Effector memory CD8-positive, alpha-beta T cell (primary cell): Measurements from ENCODE around the gene DHX57.
A peak's percentile ranks its signal among the peaks of the same experiment; 100 is the strongest.

ENCODE experiments used
- ATAC-seq: fragments of 150-1000 bp; cut with Tn5 transposase; replicated peaks from 2 replicates; pipeline ENCODE4 v1.10.0; 2021; ENCODE audit warnings: mild to moderate bottlenecking, moderate library complexity
- DNase-seq, 3 experiments: peaks; one replicate each; pipeline ENCODE4 v3.0.0; 2021
- H3K27ac Mint-ChIP-seq, 2 donors: one replicate each; pipeline ENCODE4 v1.8.0; 2022; ENCODE audit warnings: mild to moderate bottlenecking in 2 of 2, mixed read lengths in 2 of 2, moderate library complexity in 2 of 2
- H3K27me3 Mint-ChIP-seq, 2 donors: one replicate each; pipeline ENCODE4 v1.8.0; 2022; ENCODE audit warnings: mixed read lengths in 2 of 2
- H3K36me3 Mint-ChIP-seq: one replicate; pipeline ENCODE4 v1.8.0; 2022; ENCODE audit warnings: mild to moderate bottlenecking, moderate library complexity, mixed read lengths; ENCODE audit not compliant: insufficient read depth
- H3K4me1 Mint-ChIP-seq, 2 donors: one replicate each; pipeline ENCODE4 v1.8.0; 2022; ENCODE audit warnings: low read depth in 2 of 2, mixed read lengths in 2 of 2
- H3K4me3 Mint-ChIP-seq, 2 donors: one replicate each; pipeline ENCODE4 v1.8.0; 2022; ENCODE audit warnings: mild to moderate bottlenecking in 2 of 2, mixed read lengths in 2 of 2, moderate library complexity in 2 of 2
- H3K9me3 Mint-ChIP-seq, 2 donors: one replicate each; pipeline ENCODE4 v1.8.0; 2022; ENCODE audit warnings: mixed read lengths in 2 of 2

Gene DHX57

GRCh38 chr2:38889575-38889974, 13.8 kb upstream of the DHX57 start, which contains the start of gene ARHGEF33:
ARHGEF33 (plus strand) TSS chr2:38889875; CDS start chr2:38919448, 29,573 bp downstream.
- H3K4me1 Mint-ChIP-seq = no peaks in the 10 kb centered on the region
- no peaks in the 10 kb centered on the region for H3K27me3 Mint-ChIP-seq
- DNase-seq (no peak), ATAC-seq (no peak)
- H3K4me3 Mint-ChIP-seq = no peak within 1 kb of the TSS
- H3K27ac Mint-ChIP-seq = no peak within 1 kb of the TSS
- H3K9me3 Mint-ChIP-seq = no peaks in the 10 kb centered on the region
- no peaks in the 10 kb centered on the region for H3K36me3 Mint-ChIP-seq

GRCh38 chr2:38889045-38889444, 13.3 kb upstream of the DHX57 start:
- DNase-seq = no peak
- ATAC-seq = no peak
- Mint-ChIP-seq H3K27me3 (no peaks in the 10 kb centered on the region), H3K4me3 (no peak overlapping the region), H3K36me3 (no peaks in the 10 kb centered on the region), H3K27ac (no peak overlapping the region), H3K4me1 (no peaks in the 10 kb centered on the region), H3K9me3 (no peaks in the 10 kb centered on the region)

- H3K27me3 Mint-ChIP-seq = no peaks in the 10 kb centered on the region
- H3K36me3 Mint-ChIP-seq = no peaks in the 10 kb centered on the region
- no peaks in the 10 kb centered on the region for H3K4me1 Mint-ChIP-seq
- DNase-seq = no peak
- ATAC-seq = no peak
- H3K27ac Mint-ChIP-seq = no peak overlapping the region
- no peak overlapping the region for H3K4me3 Mint-ChIP-seq
- no peaks in the 10 kb centered on the region for H3K9me3 Mint-ChIP-seq
Observed at GRCh38 chr2:38887902-38888554, 12.3 kb upstream of the DHX57 start.

GRCh38 chr2:38887347-38887746, 11.6 kb upstream of the DHX57 start:
- no peaks in the 10 kb centered on the region for H3K36me3 Mint-ChIP-seq
- H3K27ac Mint-ChIP-seq = no peak overlapping the region
- DNase-seq (no peak), ATAC-seq (no peak)
- H3K9me3 Mint-ChIP-seq = no peaks in the 10 kb centered on the region
- no peak overlapping the region for H3K4me3 Mint-ChIP-seq
- H3K4me1 Mint-ChIP-seq = no peaks in the 10 kb centered on the region
- no peaks in the 10 kb centered on the region for H3K27me3 Mint-ChIP-seq

GRCh38 chr2:38886063-38886462, 10.3 kb upstream of the DHX57 start:
- Mint-ChIP-seq H3K9me3 (no peaks in the 10 kb centered on the region), H3K27me3 (no peaks in the 10 kb centered on the region), H3K36me3 (no peaks in the 10 kb centered on the region), H3K4me1 (no peaks in the 10 kb centered on the region), H3K4me3 (no peak overlapping the region), H3K27ac (no peak overlapping the region)
- ATAC-seq (no peak), DNase-seq (no peak)

GRCh38 chr2:38876407-38876806, 673 bp upstream of the DHX57 start:
- ATAC-seq = no peak
- Mint-ChIP-seq H3K4me3 (peak overlapping the region; percentile 97 to 100), H3K4me1 (peaks cover 20 to 30% of the 10 kb centered on the region in 2 donors), H3K27me3 (no peaks in the 10 kb centered on the region), H3K36me3 (peaks cover 20% of the 10 kb centered on the region), H3K9me3 (no peaks in the 10 kb centered on the region), H3K27ac (peak overlapping the region; percentile 99)
- no peak for DNase-seq

GRCh38 chr2:38875227-38875575, 533 bp downstream of the DHX57 start:
- DNase-seq = no peak
- peak; percentile 1 for ATAC-seq
- Mint-ChIP-seq H3K9me3 (no peaks in the 10 kb centered on the region), H3K4me1 (peaks cover 20 to 30% of the 10 kb centered on the region in 2 donors), H3K27me3 (no peaks in the 10 kb centered on the region), H3K36me3 (peaks cover 20% of the 10 kb centered on the region), H3K4me3 (peak overlapping the region; percentile 97 to 100), H3K27ac (peak overlapping the region; percentile 99)

- peaks cover 22 to 30% of the 10 kb centered on the region in 2 donors for H3K4me1 Mint-ChIP-seq
- ATAC-seq = no peak
- no peaks in the 10 kb centered on the region for H3K27me3 Mint-ChIP-seq
- no peak overlapping the region for H3K27ac Mint-ChIP-seq
- H3K9me3 Mint-ChIP-seq = peaks cover 0 to 4% of the 10 kb centered on the region in 2 donors
- peaks cover 20% of the 10 kb centered on the region for H3K36me3 Mint-ChIP-seq
- no peak for DNase-seq
- H3K4me3 Mint-ChIP-seq = no peak overlapping the region
Observed at GRCh38 chr2:38873763-38874162, 2.0 kb downstream of the DHX57 start.

- H3K27me3 Mint-ChIP-seq = no peaks in the 10 kb centered on the region
- peaks cover 0 to 4% of the 10 kb centered on the region in 2 donors for H3K9me3 Mint-ChIP-seq
- DNase-seq = no peak
- H3K36me3 Mint-ChIP-seq = peaks cover 23% of the 10 kb centered on the region
- ATAC-seq = no peak
- no peak overlapping the region for H3K4me3 Mint-ChIP-seq
- H3K27ac Mint-ChIP-seq = no peak overlapping the region
- peaks cover 20 to 28% of the 10 kb centered on the region in 2 donors for H3K4me1 Mint-ChIP-seq
Observed at GRCh38 chr2:38871432-38871831, 4.3 kb downstream of the DHX57 start.

- H3K36me3 Mint-ChIP-seq = peaks cover 18% of the 10 kb centered on the region
- H3K4me1 Mint-ChIP-seq = peaks cover 4 to 7% of the 10 kb centered on the region in 2 donors
- ATAC-seq = no peak
- DNase-seq = no peak
- no peak overlapping the region for H3K27ac Mint-ChIP-seq
- peaks cover 0 to 4% of the 10 kb centered on the region in 2 donors for H3K9me3 Mint-ChIP-seq
- no peak overlapping the region for H3K4me3 Mint-ChIP-seq
- no peaks in the 10 kb centered on the region for H3K27me3 Mint-ChIP-seq
Observed at GRCh38 chr2:38866773-38867443, 8.8 kb downstream of the DHX57 start.

GRCh38 chr2:38863061-38863695, 12.6 kb downstream of the DHX57 start:
- Mint-ChIP-seq H3K36me3 (peaks cover 37% of the 10 kb centered on the region), H3K4me3 (no peak overlapping the region), H3K27me3 (no peaks in the 10 kb centered on the region), H3K4me1 (peaks cover 2 to 7% of the 10 kb centered on the region in 2 donors), H3K9me3 (no peaks in the 10 kb centered on the region), H3K27ac (peak overlapping the region; percentile 22 to 70)
- ATAC-seq (peak; percentile 46), DNase-seq (no peak)

- H3K4me3 Mint-ChIP-seq = no peak overlapping the region
- H3K4me1 Mint-ChIP-seq = peaks cover 2 to 7% of the 10 kb centered on the region in 2 donors
- DNase-seq (no peak), ATAC-seq (no peak)
- peaks cover 33% of the 10 kb centered on the region for H3K36me3 Mint-ChIP-seq
- H3K9me3 Mint-ChIP-seq = no peaks in the 10 kb centered on the region
- no peaks in the 10 kb centered on the region for H3K27me3 Mint-ChIP-seq
- H3K27ac Mint-ChIP-seq = peak overlapping the region in 1 of 2 donors; percentile 70
Observed at GRCh38 chr2:38862476-38862875, 13.3 kb downstream of the DHX57 start.

- H3K27ac Mint-ChIP-seq = no peak overlapping the region
- no peaks in the 10 kb centered on the region for H3K4me1 Mint-ChIP-seq
- no peaks in the 10 kb centered on the region for H3K9me3 Mint-ChIP-seq
- no peaks in the 10 kb centered on the region for H3K27me3 Mint-ChIP-seq
- H3K4me3 Mint-ChIP-seq = no peak overlapping the region
- DNase-seq = no peak
- no peak for ATAC-seq
- peaks cover 60% of the 10 kb centered on the region for H3K36me3 Mint-ChIP-seq
Observed at GRCh38 chr2:38856165-38856564, 19.6 kb downstream of the DHX57 start.

- H3K36me3 Mint-ChIP-seq = peaks cover 49% of the 10 kb centered on the region
- no peaks in the 10 kb centered on the region for H3K4me1 Mint-ChIP-seq
- DNase-seq = no peak
- H3K4me3 Mint-ChIP-seq = no peak overlapping the region
- H3K27ac Mint-ChIP-seq = peak overlapping the region in 1 of 2 donors; percentile 33
- H3K27me3 Mint-ChIP-seq = no peaks in the 10 kb centered on the region
- H3K9me3 Mint-ChIP-seq = no peaks in the 10 kb centered on the region
- ATAC-seq = no peak
Observed at GRCh38 chr2:38850045-38850444, 25.7 kb downstream of the DHX57 start.
